Epidermal melanocyte (primary cell): ENCODE measurements around the gene RIPOR3.

ENCODE experiments used
- DNase-seq: peaks from one replicate; pipeline ENCODE4 v3.0.0; 2011; ENCODE audit warnings: low spot score; ENCODE audit not compliant: insufficient read length

RIPOR3 gene

DNA sequence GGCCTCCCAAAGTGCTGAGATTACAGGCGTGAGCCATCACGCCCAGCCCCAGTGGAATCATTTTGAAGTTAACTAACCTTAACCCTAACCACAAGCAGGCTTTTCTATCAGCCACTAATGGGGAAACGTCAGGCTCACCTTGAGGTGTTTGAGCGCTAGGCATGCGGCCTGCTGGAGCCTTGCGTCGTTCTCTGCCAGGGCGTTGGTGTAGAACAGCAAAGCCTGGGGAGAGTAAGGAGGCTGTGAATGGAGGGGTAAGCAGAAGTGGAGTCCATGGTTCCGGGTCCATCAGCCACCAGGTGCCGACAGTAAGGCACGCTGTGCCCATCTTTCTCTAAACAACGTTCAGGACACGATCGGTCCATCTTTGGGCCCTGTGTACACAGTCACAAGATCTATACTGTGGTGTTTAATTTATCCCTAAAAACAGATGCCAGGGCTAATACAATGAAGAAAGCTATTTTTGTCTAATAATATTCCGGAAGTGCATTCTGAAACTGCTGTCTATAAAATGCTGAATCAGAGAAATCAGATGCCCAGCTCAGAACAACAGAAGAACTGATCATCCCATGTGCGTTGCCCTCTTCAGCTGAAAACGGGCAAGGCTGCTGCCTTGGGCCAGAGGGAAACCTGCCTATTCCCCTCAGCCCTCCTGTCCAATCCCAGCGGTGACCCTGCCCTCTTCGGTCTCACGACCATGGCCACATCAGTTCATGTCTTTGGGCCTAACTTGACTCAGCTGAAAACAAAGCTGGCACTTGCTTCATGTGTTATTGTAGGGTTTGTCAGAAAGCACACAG is 101.6 kb downstream of the RIPOR3 start:
- peak; percentile 58 for DNase-seq

DNA sequence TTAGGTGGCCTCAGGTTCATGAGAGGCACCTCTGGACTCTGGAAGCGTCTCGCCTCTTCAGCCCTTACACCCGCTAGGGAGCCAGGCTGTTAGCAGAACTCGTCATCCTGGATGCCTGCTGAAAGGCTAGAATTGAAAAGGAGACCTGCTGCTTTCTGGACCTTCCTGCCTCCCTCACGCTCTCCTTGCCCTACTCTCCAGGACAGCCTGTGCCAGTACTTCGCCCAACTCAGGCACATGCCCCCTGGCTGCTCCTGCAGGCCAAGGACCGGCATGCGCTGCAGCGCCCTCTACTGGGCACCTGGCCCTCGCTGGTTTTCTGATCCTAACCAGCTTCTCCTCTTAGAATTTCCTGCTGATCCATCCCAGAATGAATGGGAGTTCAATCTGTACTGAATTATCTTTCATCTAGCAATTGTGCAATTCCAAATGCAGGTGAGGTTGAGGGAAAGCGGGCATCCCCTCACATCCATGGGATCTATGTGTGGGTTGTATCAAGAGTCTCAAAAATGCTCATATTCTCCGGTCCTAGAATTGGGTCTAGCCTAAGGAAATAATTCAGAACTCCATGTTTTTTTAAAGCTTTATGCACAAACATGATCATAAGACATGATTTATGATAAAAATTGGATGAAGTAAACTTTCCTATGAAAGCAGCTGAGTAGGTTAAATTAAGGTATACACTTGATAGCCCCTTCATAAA is 103.2 kb downstream of the RIPOR3 start:
- peak; percentile 63 for DNase-seq

DNA sequence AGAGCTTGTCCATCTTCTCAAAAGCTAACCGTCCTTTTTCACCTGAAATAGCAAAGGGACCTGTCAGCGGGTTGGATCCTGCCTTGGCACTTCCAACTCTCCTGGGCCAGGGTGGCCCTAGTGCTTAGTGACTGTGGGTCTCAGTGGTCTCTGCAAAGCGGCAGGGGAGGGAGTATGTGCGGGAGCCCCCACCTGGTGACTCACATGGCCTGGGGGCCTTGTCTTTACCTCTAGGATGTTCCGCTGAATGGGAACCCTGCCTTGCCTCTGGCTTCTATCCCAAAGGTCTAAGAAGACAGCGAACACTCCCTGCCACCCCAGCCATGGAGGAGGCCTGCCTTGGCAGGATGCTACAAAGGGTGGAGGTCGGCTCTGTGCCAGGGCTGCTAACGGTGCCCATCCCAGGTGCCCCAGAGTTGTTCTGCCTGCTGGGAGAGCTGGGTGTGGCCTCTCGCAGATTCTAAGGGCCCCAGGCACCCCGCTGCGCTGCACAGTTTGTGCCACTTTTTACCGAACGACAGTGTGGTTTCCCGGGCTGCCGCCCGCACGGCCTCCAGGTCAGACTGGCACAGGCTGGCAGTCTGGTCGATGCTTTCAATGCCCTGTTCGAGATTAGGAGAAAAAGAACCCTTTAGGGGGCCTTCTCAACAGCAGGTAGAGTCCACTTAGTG is 103.9 kb downstream of the RIPOR3 start:
- DNase-seq, result no peak

DNA sequence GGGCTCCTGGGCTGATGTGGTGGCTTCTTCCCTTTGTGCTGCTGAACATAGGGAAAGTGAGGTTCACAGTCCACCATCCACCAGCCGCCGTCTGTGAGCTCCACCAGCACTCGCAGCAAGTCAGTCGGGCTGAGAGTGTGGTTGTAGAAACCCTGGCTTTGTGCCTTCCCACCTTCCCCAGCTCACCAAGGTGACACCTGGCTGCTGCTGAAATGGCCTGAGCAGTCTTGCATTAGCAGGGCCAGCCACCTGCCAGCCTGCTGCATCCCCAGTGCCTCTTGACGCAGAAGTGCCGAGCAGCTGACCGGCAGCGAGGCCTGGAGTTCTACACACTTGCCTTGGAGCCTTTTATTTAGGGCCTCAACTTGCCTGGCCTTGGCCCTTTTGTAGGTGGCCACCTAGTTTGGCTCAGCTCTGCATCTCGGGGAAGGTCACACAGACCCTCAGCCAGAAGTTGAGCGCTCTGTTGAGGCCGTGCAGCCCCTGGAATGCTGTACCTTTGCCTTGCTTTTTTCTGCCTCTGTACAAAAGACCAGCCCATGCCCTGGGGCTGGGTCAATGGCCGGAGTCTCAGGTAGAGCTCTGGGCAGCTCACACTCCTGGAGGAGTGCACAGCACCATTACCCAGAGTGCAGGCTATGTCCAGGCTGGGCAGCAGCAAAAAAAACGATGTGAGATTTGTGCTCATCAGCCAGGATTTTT is 104.7 kb downstream of the RIPOR3 start:
- no peak for DNase-seq

DNA sequence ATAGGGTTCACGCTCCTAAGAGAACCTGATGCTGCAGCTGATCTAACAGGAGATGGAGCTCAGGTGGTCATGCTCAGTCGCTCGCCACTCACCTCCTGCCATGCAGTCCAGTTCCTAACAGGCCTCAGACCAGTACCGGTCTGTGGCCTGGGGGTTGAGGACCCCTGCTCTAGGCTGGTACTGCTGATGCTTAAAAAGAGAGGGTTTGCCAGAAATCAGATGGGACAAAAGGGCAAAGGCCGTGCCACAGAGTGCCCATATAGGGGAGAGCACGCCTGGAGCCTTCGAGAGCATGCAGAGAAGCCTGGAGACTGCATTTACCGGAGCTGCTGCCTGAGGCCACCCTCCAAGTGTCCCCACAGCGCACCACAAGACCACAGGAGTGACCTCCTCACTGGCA is 105.7 kb downstream of the RIPOR3 start:
- no peak for DNase-seq

DNA sequence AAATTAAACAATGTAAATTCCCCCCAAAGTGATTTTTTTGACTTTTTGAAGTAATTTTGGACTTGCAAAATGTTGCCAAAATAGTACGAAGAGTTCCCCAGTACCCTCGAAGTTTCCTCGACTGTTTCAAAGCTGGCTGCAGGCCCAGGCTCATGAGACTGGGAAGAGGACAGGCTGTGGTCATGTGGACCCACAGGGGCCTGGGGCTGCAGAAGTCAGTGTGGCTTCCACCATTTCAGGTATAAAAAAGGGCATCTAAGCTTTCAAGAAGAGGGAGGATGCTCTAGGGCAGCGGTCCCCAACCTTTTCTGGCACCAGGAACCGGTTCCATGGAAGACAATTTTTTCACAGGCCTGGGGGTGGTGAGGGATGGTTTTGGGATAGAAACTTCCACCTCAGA is 106.1 kb downstream of the RIPOR3 start:
- DNase-seq, result no peak

DNA sequence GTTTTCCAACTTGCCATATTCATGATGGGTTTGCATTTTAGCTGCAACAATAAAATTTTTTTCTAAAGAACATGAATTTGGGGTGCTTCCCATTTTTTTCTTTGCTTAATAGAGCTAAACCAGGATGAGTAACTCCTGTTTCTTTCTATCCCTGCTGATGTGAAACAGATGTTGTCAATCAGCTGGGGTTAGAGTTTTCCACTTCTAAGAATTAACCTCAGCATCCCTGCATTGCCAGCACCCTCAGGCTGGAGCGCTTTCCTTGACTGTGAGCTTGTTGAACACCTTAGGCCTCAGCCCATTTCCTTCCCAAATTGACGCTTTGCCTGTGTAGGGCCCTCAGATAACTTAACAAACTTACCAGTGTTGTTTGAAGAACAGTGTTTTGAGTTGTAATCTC is 106.7 kb downstream of the RIPOR3 start:
- no peak for DNase-seq

DNA sequence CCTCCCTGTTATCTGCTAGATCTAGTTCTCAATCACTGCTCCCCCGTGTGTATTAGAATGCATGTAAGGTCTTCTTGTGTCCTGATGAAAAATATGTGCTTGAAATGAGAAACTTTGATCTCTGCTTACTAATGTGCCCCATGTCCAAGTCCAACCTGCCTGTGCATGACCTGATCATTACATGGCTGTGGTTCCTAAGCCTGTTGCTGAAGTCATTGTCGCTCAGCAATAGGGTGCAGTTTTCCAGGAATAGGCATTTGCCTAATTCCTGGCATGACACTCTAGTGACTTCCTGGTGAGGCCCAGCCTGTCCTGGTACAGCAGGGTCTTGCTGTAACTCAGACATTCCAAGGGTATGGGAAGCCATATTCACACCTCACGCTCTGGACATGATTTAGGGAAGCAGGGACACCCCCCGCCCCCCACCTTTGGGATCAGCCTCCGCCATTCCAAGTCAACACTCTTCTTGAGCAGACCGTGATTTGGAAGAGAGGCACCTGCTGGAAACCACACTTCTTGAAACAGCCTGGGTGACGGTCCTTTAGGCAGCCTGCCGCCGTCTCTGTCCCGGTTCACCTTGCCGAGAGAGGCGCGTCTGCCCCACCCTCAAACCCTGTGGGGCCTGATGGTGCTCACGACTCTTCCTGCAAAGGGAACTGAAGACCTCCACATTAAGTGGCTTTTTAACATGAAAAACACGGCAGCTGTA is 107.7 kb downstream of the RIPOR3 start:
- DNase-seq, result no peak

DNA sequence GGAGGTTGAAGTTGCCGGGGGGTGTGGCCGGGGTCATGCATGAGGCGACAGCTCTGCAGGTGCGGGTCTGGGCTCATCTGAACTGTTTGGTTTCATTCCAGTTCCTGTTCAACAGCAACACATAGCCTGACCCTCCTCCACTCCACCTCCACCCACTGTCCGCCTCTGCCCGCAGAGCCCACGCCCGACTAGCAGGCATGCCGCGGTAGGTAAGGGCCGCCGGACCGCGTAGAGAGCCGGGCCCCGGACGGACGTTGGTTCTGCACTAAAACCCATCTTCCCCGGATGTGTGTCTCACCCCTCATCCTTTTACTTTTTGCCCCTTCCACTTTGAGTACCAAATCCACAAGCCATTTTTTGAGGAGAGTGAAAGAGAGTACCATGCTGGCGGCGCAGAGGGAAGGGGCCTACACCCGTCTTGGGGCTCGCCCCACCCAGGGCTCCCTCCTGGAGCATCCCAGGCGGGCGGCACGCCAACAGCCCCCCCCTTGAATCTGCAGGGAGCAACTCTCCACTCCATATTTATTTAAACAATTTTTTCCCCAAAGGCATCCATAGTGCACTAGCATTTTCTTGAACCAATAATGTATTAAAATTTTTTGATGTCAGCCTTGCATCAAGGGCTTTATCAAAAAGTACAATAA is 108.6 kb downstream of the RIPOR3 start:
- DNase-seq, result no peak

DNA sequence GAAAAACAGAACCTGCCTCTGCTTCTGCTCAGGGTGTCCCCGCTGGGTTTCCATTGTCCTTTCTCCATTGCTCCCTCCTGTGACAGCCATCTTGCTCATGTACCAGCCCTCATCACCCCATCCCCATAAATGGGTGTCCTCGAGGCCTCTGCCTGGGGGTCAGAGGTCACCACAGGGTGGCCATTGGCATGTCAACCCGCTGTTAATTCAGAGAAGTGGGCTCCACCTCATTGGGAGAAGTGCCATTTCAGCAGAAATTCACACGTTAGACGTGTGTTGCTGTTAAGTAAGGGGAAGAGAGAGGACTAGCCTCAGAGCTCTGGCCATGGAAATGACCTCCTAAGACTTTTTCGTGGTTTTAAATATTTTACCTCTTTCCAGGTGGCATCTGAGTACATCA is 109.2 kb downstream of the RIPOR3 start:
- no peak for DNase-seq

DNA sequence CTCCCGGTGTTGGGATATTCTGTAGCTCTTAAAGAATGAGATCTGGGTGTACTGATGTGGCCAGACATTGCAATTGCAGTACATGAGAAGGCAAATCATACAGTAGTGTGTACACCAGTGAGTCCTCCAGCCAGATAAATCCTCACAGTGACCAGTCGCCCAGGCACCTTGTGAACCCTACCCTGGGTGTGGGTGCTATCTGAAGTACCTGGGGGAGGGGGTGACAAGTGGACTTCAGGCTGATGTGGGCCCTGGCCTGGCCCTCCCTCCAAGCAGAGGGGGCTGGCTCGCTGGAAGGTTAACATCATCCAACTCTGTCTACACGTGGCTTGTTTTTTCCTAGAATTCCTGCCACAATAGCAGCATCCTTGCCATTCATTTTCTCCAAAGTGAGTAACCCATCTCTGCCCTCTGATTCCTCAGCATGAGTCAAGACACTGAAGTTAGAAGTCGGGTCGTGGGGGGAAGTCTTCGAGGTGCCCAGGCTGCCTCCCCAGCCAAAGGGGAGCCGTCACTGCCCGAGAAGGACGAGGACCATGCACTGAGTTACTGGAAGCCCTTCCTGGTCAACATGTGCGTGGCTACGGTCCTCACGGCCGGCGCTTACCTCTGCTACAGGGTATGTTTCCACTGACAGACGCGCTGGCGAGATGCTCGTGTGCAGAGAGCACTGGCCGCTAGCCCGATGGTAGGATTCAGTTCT is 110.3 kb downstream of the RIPOR3 start:
- no peak for DNase-seq

DNA sequence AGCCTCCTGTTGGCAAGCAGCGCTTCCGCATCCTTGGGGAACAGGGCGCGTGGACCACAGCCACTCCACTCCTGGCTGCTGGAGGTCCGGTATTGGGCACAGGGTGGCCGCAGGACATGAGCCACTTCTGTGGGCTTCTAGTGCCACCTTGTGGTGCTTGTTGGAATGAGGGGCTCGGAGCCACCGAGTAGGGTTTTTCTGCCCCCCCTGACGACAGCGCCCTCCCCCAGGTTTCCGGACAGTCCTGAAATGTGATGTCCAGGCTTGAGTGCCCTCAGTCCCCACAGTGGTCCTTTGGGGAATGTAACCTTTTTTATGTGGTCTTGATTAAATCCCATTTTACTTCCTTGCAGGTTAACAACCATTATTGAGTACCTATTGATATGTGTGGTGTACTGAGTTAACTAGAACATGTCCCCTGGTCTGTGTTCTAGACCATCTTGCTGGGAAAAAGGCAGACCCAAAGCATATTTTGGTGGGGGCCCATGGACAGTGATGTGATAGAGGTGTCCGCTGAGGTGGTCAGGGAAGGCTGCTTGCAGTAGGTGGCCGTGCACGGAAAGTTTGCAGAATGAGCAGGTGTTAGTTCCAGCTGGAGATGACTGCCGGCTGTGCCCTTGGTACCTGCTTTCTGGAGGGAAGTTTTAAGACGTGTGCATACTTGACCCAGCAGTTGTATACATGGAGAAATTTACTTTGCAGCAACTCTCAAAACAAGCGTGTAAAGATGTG is 111.2 kb downstream of the RIPOR3 start:
- DNase-seq, result peak; percentile 75

DNA sequence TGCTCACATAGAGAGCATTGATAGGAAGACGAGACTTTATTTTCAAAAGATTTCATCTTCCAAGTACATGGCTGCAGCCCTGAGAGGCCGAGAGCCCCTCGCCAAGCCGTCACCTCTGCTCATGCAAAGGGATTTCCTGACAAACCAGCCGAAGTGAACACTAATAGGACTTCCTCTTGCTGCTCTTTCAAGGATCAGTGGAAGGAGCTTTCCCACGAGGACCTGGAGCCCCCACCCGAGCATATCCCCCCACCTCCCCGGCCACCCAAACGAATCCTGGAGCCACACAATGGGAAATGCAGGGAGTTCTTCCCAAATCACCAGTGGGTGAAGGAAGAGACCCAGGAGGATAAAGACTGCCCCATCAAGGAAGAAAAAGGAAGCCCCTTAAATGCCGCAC is 111.8 kb downstream of the RIPOR3 start:
- no peak for DNase-seq

DNA sequence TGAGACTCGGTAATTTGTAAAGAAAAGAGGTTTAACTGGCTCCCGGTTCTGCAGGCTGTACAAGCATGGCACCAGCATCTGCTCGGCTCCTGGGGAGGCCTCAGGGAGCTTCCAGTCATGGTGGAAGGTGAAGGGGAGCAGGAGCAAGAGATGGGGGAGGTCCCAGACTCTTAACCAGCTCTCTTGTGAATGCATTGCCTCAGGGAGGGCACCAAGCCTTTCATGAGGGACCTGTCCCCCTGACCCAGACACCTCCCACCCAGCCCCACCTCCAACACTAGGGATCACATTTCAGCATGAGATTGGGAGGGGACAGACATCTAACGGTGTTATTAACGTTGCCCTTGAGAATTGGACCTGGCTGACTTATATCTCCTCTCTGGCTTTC is 112.6 kb downstream of the RIPOR3 start:
- DNase-seq, result no peak

DNA sequence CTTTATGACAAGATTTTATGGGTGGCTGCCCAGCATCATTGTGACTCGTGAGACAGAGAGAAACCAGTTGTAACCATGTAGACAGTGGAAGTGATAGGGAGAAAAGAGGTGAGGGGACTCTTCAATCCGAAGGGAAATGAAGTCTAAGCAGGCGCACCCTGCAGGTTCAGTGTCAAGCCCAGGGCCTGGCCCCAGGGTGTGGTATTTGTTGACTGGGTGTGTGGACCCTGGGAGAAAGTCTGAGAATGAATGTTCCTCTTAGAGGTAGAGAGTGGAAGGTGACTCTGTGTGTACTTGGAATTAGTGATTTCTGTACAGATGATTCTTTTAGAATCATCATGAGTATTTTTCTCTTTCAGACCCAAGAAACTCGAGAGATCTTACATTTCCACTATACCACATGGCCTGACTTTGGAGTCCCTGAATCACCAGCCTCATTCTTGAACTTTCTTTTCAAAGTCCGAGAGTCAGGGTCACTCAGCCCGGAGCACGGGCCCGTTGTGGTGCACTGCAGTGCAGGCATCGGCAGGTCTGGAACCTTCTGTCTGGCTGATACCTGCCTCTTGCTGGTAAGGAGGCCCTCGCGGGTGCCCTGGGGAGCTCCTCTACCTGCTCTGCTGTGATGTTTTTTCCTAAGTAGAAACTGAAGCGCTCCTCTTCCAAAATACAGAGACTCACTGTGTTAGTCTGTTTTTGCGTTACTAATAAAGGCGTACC is 113.1 kb downstream of the RIPOR3 start:
- no peak for DNase-seq

DNA sequence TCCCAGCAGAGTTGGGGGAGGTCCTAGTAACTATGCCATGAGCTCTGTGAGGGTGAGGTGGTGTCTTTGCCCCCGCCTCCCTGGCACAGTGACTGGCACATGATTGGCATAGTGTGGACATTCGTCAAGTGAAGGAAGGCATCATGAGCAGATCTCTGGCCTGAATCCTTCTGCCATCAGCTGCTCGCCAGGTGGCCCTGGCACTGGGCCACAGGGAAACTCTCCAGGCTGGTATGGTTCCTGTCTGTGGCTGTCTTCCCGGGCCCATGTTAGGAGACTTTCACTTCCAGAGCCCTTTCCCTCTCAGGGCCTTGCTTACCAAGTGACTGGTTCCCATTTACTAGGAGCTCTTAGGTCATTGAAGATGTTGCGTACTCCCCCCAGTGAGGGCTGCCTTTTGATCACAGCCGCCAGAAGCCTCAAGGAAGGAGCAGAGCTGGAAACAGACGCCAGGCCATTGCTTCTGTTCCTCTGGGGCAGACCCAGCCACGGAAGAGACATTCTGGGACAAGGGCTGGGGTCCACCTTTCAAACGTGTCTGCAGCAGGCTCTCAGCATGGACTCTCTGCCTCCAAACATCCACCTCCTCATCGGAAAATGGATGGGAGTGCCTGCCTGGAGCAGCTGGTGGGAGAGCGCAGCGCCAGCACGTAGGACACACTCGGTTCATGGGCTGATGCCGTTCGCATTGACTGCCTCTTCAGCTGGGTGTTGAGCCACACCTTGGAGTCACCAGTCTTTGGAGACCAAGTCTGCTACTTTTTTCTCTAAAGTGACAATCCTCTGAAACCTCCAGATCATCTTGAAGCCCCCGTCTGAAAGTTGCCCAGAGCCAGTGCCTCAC is 113.9 kb downstream of the RIPOR3 start:
- DNase-seq, result no peak

DNA sequence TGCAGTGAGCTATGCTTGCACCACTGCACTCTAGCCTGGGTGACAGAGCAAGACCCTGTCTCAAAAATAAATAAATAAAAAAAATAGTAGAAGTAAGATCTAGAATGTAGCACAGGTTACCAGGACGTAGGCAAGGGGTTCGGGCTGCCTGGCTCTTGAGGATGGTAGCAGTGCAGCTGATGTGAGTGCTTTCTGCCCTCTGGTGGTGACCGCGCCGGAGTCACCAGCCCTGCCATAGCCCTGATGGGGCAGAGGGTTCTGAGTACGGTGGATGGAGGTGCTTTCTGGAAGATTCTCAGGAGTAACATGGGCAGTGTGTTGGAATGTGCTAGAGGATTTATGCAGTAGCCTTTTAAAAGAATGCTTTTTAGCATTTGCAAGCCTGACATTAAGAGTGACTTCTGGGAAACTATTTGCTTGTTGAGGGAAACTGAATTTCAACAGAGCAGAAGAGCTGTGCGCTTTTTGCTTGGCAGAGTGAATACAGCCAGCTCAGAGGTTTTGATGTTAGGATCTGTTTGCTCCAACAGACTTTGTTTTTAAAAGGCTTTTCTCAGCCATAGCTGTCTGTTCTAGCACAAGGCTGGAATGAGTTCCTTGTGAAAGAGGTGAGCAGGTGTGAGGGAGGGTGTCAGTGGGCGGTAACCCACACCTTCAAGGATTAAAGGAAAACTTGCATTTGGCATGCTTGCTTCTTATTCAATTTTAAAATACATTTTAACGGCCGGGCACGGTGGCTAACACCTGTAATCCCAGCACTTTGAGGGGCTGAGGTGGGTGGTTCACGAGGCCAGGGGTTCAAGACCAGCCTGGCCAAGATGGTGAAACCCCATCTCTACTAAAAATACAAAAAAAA is 115.2 kb downstream of the RIPOR3 start:
- peak; percentile 64 for DNase-seq
